ENCODE measurements around the gene MIOX.

- TF ChIP-seq CTCF (IDR thresholded peaks at IDR 0.05 in 2 of 3, conservative IDR thresholded peaks at IDR 0.05 in 1 of 3; ENCODE audit: insufficient read depth in 2 of 3, low read depth in 1 of 3, low read length in 3 of 3) = no peak
- TF ChIP-seq NKRF (IDR thresholded peaks at IDR 0.05; ENCODE audit: borderline replicate concordance) = no peak
- TF ChIP-seq POLR3A (IDR thresholded peaks at IDR 0.05; ENCODE audit: borderline replicate concordance, extremely low read depth, insufficient read depth, insufficient read length) = no peak
- no peak for TF ChIP-seq TAF1 (IDR thresholded peaks at IDR 0.05; ENCODE audit: control insufficient read depth, extremely low read depth, insufficient read depth, low read length, severe bottlenecking)
Observed at GRCh38 chr22:50444663-50445062, 42.0 kb upstream of the MIOX start.
